GM10248 (cell line): ENCODE data around the gene MAD2L2.

Experiments used
- CTCF ChIA-PET: fragments of 300-600 bp; sonication (Branson Sonifier 250); formaldehyde crosslinking; extraction: SDS; loops from one replicate; lab custom pipeline; 2021; ENCODE audit warnings: antibody characterized with exemption; lab: Yijun Ruan, JAX
- POLR2A ChIA-PET: fragments of 350-650 bp; sonication (Branson Sonifier 250); formaldehyde crosslinking; extraction: SDS; loops from one replicate; lab custom pipeline; 2020; ENCODE audit warnings: antibody characterized with exemption; lab: Yijun Ruan, JAX
- DNase-seq: peaks from one replicate; pipeline ENCODE4 v3.0.0; 2012; ENCODE audit errors: extremely low spot score
- CTCF ChIP-seq: IDR thresholded peaks from 2 replicates; pipeline ENCODE4 v1.5.1; 2012; ENCODE audit warnings: mild to moderate bottlenecking, low read depth; ENCODE audit errors: extremely low read depth, missing control alignments, control extremely low read depth

MAD2L2 gene

GRCh38 chr1:11701981-11702803 is 21.2 kb upstream of the MAD2L2 start:
- ChIA-PET CTCF (no interaction called here), POLR2A (no interaction called here)

GRCh38 chr1:11701551-11701961 is 20.6 kb upstream of the MAD2L2 start:
- no peak for TF ChIP-seq CTCF
- ChIA-PET POLR2A (no interaction called here), CTCF (no interaction called here)
- no peak for DNase-seq

More at GRCh38 chr1:11701981-11702803, 21.2 kb upstream of the MAD2L2 start:
- DNase-seq = no peak
- TF ChIP-seq CTCF = no peak

- DNase-seq = no peak
- POLR2A ChIA-PET = no interaction called here
- no peak for TF ChIP-seq CTCF
- CTCF ChIA-PET = interaction anchor here (0.9 to 1.2 kb wide), 3 partner anchors 9 to 48 kb away, joined by 3 to 4 read pairs (median 3); no protein-coding TSS in a partner anchor
Measured at GRCh38 chr1:11700601-11701467, 19.9 kb upstream of the MAD2L2 start.

GRCh38 chr1:11697893-11698210 is 16.9 kb upstream of the MAD2L2 start:
- DNase-seq = no peak
- CTCF ChIA-PET = interaction anchor here (0.6 to 2.7 kb wide), 6 partner anchors 22 to 60 kb away, joined by 3 to 16 read pairs (median 4); no protein-coding TSS in a partner anchor
- TF ChIP-seq CTCF = no peak
- POLR2A ChIA-PET = interaction anchor here (0.7 kb wide), 1 partner anchor 14 kb away, joined by 3 read pairs; no protein-coding TSS in a partner anchor

- ChIA-PET CTCF (interaction anchor here (0.6 to 2.7 kb wide), 6 partner anchors 22 to 59 kb away, joined by 3 to 16 read pairs (median 4); no protein-coding TSS in a partner anchor), POLR2A (interaction anchor here (1.2 kb wide), 1 partner anchor 33 kb away, joined by 3 read pairs; no protein-coding TSS in a partner anchor)
- no peak for TF ChIP-seq CTCF
- DNase-seq = no peak
Measured at GRCh38 chr1:11697188-11697892, 16.4 kb upstream of the MAD2L2 start.

- DNase-seq = no peak
- POLR2A ChIA-PET = no interaction called here
- CTCF ChIA-PET = interaction anchor here (1.2 to 2.7 kb wide), 6 partner anchors 10 to 658 kb away, joined by 3 to 10 read pairs (median 6); no protein-coding TSS in a partner anchor
- no peak for TF ChIP-seq CTCF
Measured at GRCh38 chr1:11695861-11696260, 14.9 kb upstream of the MAD2L2 start.
